Activated CD4-positive, alpha-beta T cell treated with anti-CD3 and anti-CD28 coated beads for 4 hours (primary cell): Measurements from ENCODE around the gene TMEM254.
"Not testable (repeated sequence)": the region's sequence is repeated elsewhere in the genome, so short reads cannot be mapped to it uniquely, and the experiment has no call there.

Experiments used
- DNase-seq, 2 donors: peaks; one replicate each; pipeline ENCODE4 v3.0.0-alpha.2; 2020

The TMEM254 gene

DNA sequence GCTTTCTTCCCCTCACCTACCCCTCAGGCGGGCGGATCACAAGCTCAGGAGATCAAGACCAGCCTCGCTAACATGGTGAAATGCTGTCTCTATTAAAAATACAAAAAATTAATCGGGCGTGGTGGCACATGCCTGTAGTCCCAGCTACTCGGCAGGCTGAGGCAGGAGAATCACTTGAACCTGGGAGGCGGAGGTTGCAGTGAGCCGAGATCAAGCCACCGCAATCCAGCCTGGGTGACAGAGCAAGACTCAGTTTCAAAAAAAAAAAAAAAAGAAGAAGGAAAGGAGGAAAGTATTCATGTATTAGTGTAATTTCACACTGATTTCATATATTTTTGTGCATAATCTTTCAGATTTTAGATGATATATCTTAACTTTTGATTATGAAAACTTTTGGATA, 55.2 kb downstream of the TMEM254 start:
- DNase-seq = not testable (repeated sequence)

GRCh38 chr10:80136134-80136571, 57.7 kb downstream of the TMEM254 start:
- no peak for DNase-seq

DNA sequence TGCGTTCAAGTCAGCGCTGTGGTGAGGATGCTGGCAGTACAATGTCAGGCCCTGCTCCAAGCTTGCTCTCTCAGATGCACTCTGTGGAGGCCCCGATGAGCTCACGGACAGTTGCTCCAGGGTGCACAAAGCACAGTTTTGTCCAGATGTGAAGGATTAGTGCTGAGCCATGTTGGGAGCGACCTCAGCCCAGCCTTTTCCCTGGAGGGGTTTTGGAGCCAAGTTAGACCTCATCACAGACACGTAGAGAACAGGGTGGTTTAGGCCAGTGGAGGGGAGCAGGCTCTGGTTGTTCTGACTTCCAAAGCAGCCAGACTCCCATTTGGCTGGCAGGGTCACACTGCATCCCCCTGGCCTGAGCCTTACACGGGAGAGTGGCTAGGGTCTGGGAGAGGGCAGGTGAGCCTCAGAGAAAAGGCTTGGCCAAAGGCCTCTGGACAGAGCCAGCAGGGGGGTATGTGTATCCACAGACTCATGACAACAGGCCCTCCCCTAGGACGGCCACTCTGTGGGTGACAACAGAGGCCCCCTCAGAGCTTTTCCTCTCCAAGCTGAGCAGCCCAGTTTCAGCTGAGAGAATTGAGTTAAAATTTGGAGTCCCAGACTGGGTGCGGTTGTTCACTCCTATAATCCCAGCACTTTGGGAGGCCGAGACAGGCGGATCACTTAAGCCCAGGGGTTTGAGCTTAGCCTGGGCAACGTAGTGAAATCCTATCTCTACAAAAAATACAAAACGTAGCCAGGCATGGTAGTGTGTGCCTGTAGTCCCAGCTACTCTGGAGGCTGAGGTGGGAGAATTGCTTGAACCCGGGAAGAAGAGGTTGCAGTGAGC, 58.8 kb downstream of the TMEM254 start:
- DNase-seq = no peak

DNA sequence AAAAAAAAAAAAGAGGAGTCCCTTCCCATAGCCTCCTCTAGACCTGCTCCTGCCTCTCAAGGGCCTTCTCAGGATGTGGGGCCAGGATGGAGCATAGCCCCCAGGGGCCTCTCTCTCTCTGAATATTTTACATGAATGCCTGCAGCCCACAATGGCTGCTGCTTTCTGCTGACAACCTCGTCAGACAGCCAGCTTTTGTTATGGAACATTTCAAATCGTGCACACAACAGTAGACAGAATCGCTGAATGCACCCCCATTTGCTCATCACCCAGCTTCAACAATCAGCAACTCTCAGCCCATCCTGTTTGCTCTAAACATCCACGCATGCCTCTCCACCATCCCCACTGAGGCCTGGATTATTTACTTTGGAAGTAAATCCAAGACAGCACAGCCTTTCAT, 59.5 kb downstream of the TMEM254 start:
- DNase-seq = no peak

DNA sequence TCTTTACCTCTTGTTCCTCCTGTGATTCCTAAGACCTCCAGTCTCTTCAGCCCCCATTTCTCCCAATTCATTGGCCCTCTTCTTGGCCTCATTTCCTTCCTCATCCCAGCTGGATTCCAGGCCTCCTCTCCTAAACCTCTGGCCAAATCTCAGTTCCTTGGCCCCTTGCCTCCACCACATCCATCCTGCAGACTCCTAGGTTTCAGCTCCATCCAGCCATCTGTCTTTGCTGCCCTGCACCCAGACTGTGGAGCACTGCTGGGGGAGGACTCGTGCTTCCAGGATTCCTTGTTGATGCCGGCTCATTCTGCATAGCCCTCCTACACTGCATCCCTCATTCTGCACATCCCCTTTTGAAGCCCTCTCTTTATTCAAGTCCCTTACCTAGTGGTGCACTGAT, 60.8 kb downstream of the TMEM254 start:
- DNase-seq = no peak

- DNase-seq = no peak
Measured at GRCh38 chr10:80140251-80140650, 61.8 kb downstream of the TMEM254 start.

GRCh38 chr10:80141696-80142460, 63.4 kb downstream of the TMEM254 start:
- DNase-seq = no peak
